Keratinocyte (primary cell): Measurements from ENCODE around the gene ZNF280A. TPM values are rescaled to one million over a fixed set of nuclear protein-coding genes. Genes with fewer than 3 reads are reported as not detected.

ENCODE experiments used
- DNase-seq: peaks from one replicate; pipeline ENCODE4 v3.0.0-alpha.2; 2011; ENCODE audit warnings: low read depth, missing footprints, low spot score
- FAIRE-seq: peaks from 2 replicates; lab custom pipeline; 2011; peaks lifted over from hg19 to GRCh38; lab: Jason Lieb, UNC
- H2AFZ ChIP-seq: 2 replicates; pipeline ENCODE4 v1.6.0; 2012; ENCODE audit warnings: low read length, control low read depth, inconsistent platforms; ENCODE audit not compliant: control insufficient read depth
- H3K27ac ChIP-seq: 2 replicates; pipeline ENCODE4 v1.5.1; 2011; ENCODE audit warnings: low read length; ENCODE audit not compliant: control insufficient read depth, insufficient read depth
- H3K27me3 ChIP-seq: 3 replicates; pipeline ENCODE4 v1.6.0; 2011; ENCODE audit warnings: low read length; ENCODE audit not compliant: control insufficient read depth, insufficient read depth; ENCODE audit errors: extremely low read depth
- H3K36me3 ChIP-seq, 2 experiments: 2 replicates in 1 of 2; 3 replicates in 1 of 2; pipeline ENCODE4 v1.5.1; 2011; ENCODE audit warnings: low read length in 2 of 2, mild to moderate bottlenecking in 1 of 2; ENCODE audit not compliant: control insufficient read depth in 2 of 2, insufficient read depth in 2 of 2; ENCODE audit errors: extremely low read depth in 1 of 2
- H3K4me1 ChIP-seq: 3 replicates; pipeline ENCODE4 v1.5.1; 2011; ENCODE audit warnings: low read length; ENCODE audit not compliant: control insufficient read depth, insufficient read depth; ENCODE audit errors: extremely low read depth
- H3K4me2 ChIP-seq: 3 replicates; pipeline ENCODE4 v1.6.0; 2011; ENCODE audit warnings: low read depth, low read length; ENCODE audit not compliant: control insufficient read depth, insufficient read depth; ENCODE audit errors: extremely low read depth
- H3K4me3 ChIP-seq, 3 experiments: fragments of 200-600 bp in 1 of 3; sonication (generic) in 1 of 3; 2 replicates in 2 of 3; 3 replicates in 1 of 3; pipeline ENCODE4 v1.5.1; 2011 to 2016; ENCODE audit warnings: low read length in 3 of 3, mild to moderate bottlenecking in 3 of 3, control low read depth in 2 of 3, inconsistent platforms in 1 of 3, low read depth in 1 of 3, mixed read lengths in 1 of 3, mixed run types in 1 of 3, moderate library complexity in 1 of 3; ENCODE audit not compliant: control insufficient read depth in 2 of 3, insufficient read depth in 2 of 3; ENCODE audit errors: extremely low read depth in 1 of 3
- H3K79me2 ChIP-seq: 2 replicates; pipeline ENCODE4 v1.6.0; 2012; ENCODE audit warnings: low read length; ENCODE audit not compliant: control insufficient read depth, insufficient read depth
- H3K9ac ChIP-seq: 3 replicates; pipeline ENCODE4 v1.6.0; 2011; ENCODE audit warnings: low read length; ENCODE audit not compliant: control insufficient read depth, insufficient read depth; ENCODE audit errors: extremely low read depth
- H3K9me1 ChIP-seq: 3 replicates; pipeline ENCODE4 v1.6.0; 2011; ENCODE audit warnings: low read length; ENCODE audit not compliant: control insufficient read depth, insufficient read depth; ENCODE audit errors: extremely low read depth
- H3K9me3 ChIP-seq: 2 replicates; pipeline ENCODE4 v1.5.1; 2012; ENCODE audit warnings: low read depth, low read length; ENCODE audit not compliant: control insufficient read depth
- H4K20me1 ChIP-seq: 3 replicates; pipeline ENCODE4 v1.6.0; 2011; ENCODE audit warnings: low read length; ENCODE audit not compliant: control insufficient read depth, insufficient read depth; ENCODE audit errors: extremely low read depth
- EZH2 ChIP-seq: IDR thresholded peaks from one replicate; pipeline ENCODE4 v1.6.1; 2012; ENCODE audit warnings: inconsistent platforms, mild to moderate bottlenecking, low read length, moderate library complexity
- dilution Hi-C: fragments of 300-500 bp; cut with MboI; formaldehyde crosslinking; loops from one replicate; pipeline ENCODE4 v1.7.0; 2020; ENCODE audit warnings: low sequenced_read_pairs; ENCODE audit not compliant: extremely low pct_ligation_motif_present
- polyA plus RNA-seq, 5 experiments: library from polyadenylated mRNA; depleted of rRNA in 3 of 5; stranded (reverse) in 3 of 5; stranded (forward) in 1 of 5; unstranded in 1 of 5; fragments of >200 nt; gene quantifications; 1 replicate in 1 of 5; 2 replicates in 3 of 5; 3 replicates in 1 of 5; pipeline versions ENCODE4 v1.2.1 to v1.2.3, GENCODE V29; 2011 to 2012; ENCODE audit warnings: missing spikeins in 2 of 5, low read depth in 1 of 5, low replicate concordance in 1 of 5
- TF ChIP-seq, protein P1 (sequence below), 3 experiments: IDR thresholded peaks in 1 of 3; conservative IDR thresholded peaks in 1 of 3; optimal IDR thresholded peaks in 1 of 3; 2 replicates in 2 of 3; 3 replicates in 1 of 3; pipeline versions ENCODE3 to v1.5.1; 2011; ENCODE audit warnings: low read length in 3 of 3, mild to moderate bottlenecking in 3 of 3, moderate library complexity in 2 of 3, control low read depth in 1 of 3, inconsistent platforms in 1 of 3; ENCODE audit not compliant: insufficient read depth in 2 of 3; ENCODE audit errors: extremely low read depth in 1 of 3

Gene ZNF280A
- polyA plus RNA-seq, 1 donor (not counting 4 experiments of a cell fraction or from before 2014, with no cell fraction given) = not detected

DNA sequence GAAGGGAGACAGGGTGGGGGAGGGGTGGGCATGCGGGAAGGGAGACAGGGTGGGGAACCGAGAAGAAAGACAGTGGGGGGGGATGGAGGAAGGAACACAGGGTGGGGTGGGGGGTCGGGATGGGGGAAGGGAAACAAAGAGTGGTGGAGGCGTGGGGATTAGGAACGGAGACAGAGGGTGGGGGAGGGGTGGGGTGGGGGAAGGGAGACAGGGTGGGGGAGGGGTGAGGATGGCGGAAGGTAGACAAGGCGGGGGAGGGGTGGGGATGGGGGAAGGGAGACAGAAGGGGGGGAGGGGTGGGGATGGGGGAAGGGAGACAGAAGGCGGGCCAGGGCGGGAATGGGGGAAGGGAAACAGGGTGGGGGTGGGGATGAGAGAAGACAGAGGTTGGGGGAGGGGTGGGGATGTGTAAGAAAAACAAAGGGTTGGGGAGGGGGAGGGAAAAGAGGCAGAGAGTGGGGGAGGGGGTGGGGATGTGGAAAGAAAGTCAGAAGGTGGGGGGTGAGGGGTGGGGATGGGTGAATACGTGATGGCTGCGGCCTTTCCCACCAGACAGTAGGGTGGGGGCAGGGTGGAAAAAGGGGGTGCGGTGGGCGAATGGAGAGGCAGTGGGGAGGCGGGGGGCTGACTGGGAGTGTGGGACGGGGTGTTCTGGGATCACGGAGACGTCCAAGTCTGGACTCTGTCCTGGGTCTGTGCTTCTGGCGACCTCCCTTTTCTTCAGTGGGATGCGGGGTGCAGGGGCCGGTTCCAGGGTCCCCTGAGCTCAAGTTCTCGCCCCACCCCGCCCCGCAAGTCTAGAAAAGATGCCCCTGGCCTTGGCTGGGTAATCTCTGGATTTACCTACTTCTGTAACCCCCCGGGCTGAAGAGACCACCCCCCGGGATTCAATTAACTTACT lies 38.3 kb upstream of the ZNF280A start:
- H3K79me2 ChIP-seq = no peaks in the 10 kb centered on the region
- H3K4me2 ChIP-seq = no peak overlapping the region
- no peaks in the 10 kb centered on the region for H3K4me1 ChIP-seq
- no peaks in the 10 kb centered on the region for H4K20me1 ChIP-seq
- peaks cover 5% of the 10 kb centered on the region for H3K9me3 ChIP-seq
- DNase-seq (no peak), FAIRE-seq (no peak)
- no peaks in the 10 kb centered on the region for H3K27me3 ChIP-seq
- no peaks in the 10 kb centered on the region for H3K9me1 ChIP-seq
- H3K36me3 ChIP-seq = no peaks in the 10 kb centered on the region
- dilution Hi-C loops = no loop called here
- H3K4me3 ChIP-seq = no peak overlapping the region
- no peak for TF ChIP-seq EZH2
- TF ChIP-seq, protein P1, sequence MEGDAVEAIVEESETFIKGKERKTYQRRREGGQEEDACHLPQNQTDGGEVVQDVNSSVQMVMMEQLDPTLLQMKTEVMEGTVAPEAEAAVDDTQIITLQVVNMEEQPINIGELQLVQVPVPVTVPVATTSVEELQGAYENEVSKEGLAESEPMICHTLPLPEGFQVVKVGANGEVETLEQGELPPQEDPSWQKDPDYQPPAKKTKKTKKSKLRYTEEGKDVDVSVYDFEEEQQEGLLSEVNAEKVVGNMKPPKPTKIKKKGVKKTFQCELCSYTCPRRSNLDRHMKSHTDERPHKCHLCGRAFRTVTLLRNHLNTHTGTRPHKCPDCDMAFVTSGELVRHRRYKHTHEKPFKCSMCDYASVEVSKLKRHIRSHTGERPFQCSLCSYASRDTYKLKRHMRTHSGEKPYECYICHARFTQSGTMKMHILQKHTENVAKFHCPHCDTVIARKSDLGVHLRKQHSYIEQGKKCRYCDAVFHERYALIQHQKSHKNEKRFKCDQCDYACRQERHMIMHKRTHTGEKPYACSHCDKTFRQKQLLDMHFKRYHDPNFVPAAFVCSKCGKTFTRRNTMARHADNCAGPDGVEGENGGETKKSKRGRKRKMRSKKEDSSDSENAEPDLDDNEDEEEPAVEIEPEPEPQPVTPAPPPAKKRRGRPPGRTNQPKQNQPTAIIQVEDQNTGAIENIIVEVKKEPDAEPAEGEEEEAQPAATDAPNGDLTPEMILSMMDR (optimal IDR thresholded peaks at IDR 0.05 in 1 of 3, IDR thresholded peaks at IDR 0.05 in 1 of 3, conservative IDR thresholded peaks at IDR 0.05 in 1 of 3; ENCODE audit: extremely low read depth in 1 of 3, insufficient read depth in 2 of 3, low read length in 3 of 3) = no peak
- H2AFZ ChIP-seq = no peak overlapping the region
- H3K27ac ChIP-seq = no peak overlapping the region
- H3K9ac ChIP-seq = no peak overlapping the region

- Histone ChIP-seq H3K4me2 (no peak overlapping the region), H3K27ac (no peak overlapping the region)
- FAIRE-seq = no peak
Observed at GRCh38 chr22:22556995-22557925, 37.2 kb upstream of the ZNF280A start.

More at GRCh38 chr22:22556995-22557925, 37.2 kb upstream of the ZNF280A start:
- Histone ChIP-seq H3K9me1 (no peaks in the 10 kb centered on the region), H3K4me1 (no peaks in the 10 kb centered on the region), H3K4me3 (no peak overlapping the region), H3K9me3 (peaks cover 5% of the 10 kb centered on the region), H4K20me1 (no peaks in the 10 kb centered on the region), H3K27me3 (no peaks in the 10 kb centered on the region), H3K36me3 (no peaks in the 10 kb centered on the region), H3K79me2 (no peaks in the 10 kb centered on the region), H2AFZ (no peak overlapping the region), H3K9ac (no peak overlapping the region)
- TF ChIP-seq, protein P1 (optimal IDR thresholded peaks at IDR 0.05 in 1 of 3, IDR thresholded peaks at IDR 0.05 in 1 of 3, conservative IDR thresholded peaks at IDR 0.05 in 1 of 3; ENCODE audit: extremely low read depth in 1 of 3, insufficient read depth in 2 of 3, low read length in 3 of 3) = no peak
- no peak for TF ChIP-seq EZH2
- DNase-seq = no peak
- dilution Hi-C loops = no loop called here
